ENCODE data around the gene ELL2.

DNA sequence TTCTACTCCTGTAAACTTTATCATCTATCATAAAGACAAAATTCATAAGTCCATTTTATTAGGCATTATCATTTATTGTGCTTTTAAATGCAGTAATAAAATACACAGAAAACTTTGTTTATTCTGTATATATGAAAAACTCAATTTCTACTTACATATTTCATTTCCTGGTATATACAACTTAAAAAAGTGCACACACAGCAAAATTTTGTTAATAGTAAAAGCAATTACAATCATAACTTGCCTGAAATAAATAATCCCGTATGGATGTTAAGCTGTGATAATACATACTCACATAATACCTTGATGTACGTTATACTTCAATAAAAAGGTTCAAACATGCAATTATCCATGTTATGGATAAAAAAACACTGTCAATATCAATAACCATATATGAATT is 19.2 kb downstream of the ELL2 start:
- TF ChIP-seq POLR2A (IDR thresholded peaks at IDR 0.05) = no peak
- TF ChIP-seq, protein P1, sequence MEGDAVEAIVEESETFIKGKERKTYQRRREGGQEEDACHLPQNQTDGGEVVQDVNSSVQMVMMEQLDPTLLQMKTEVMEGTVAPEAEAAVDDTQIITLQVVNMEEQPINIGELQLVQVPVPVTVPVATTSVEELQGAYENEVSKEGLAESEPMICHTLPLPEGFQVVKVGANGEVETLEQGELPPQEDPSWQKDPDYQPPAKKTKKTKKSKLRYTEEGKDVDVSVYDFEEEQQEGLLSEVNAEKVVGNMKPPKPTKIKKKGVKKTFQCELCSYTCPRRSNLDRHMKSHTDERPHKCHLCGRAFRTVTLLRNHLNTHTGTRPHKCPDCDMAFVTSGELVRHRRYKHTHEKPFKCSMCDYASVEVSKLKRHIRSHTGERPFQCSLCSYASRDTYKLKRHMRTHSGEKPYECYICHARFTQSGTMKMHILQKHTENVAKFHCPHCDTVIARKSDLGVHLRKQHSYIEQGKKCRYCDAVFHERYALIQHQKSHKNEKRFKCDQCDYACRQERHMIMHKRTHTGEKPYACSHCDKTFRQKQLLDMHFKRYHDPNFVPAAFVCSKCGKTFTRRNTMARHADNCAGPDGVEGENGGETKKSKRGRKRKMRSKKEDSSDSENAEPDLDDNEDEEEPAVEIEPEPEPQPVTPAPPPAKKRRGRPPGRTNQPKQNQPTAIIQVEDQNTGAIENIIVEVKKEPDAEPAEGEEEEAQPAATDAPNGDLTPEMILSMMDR (IDR thresholded peaks at IDR 0.05) = no peak
